GM18858 (cell line): ENCODE measurements around the gene SNRPA.
"Not testable (repeated sequence)": the region's sequence is repeated elsewhere in the genome, so short reads cannot be mapped to it uniquely, and the experiment has no call there.

Experiments
- ATAC-seq: cut with Tn5 transposase; IDR thresholded peaks from one replicate; pipeline ENCODE4 v1.9.1; 2021; ENCODE audit not compliant: unreplicated experiment

Gene SNRPA

DNA sequence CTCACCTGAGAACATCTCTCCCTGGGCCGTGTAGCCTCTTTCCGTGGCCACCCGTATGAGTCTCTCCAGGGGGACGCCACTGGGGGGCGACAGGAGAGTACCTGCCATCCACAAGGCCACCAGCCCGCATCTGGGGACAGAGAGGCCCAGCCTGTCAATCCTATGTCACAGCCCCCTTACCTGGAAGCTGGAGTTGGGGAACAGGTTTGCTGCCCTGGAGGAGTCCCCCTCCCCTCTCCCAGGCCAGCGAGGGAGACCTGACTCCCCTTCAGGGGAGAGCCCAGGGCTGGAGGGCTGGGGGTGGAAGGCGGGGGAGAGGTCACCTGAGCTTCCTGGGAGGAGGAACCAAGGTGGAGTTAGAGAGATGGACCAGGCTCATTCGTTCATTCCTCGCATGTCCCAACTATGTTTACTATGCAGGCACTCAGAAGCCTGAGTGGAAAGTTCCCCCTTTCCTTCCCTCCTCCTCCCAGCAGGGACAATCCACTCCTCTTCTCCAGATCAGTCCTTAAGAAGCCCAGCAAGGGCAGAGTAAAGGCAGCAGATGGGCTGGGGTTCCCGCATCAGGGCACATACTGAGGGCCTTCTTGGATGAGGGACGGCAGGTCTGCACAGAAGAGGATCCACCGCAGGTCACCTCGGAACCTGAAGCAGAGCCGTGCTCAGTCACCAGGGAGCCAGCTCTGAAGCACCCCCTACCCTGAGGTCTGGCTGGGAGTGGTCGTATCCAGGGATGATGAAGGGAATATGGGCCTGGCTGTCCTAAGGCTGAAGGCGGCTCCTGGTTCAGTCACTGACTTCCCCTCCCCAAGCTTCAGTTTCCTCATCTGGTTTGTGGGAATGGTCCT is 6.2 kb upstream of the SNRPA start:
- no peak for ATAC-seq

- ATAC-seq, result no peak
Measured at GRCh38 chr19:40745402-40745780, 5.6 kb upstream of the SNRPA start.

GRCh38 chr19:40747536-40747935 is 3.5 kb upstream of the SNRPA start:
- no peak for ATAC-seq

GRCh38 chr19:40750058-40750873 is 737 bp upstream of the SNRPA start, which contains the start of gene ACTMAP:
Gene ACTMAP, minus strand, starts transcription at chr19:40750477. Its CDS starts 674 bp downstream, at chr19:40749803.
- peak; percentile 75 for ATAC-seq

GRCh38 chr19:40752257-40752781 is 1.3 kb downstream of the SNRPA start:
- no peak for ATAC-seq

DNA sequence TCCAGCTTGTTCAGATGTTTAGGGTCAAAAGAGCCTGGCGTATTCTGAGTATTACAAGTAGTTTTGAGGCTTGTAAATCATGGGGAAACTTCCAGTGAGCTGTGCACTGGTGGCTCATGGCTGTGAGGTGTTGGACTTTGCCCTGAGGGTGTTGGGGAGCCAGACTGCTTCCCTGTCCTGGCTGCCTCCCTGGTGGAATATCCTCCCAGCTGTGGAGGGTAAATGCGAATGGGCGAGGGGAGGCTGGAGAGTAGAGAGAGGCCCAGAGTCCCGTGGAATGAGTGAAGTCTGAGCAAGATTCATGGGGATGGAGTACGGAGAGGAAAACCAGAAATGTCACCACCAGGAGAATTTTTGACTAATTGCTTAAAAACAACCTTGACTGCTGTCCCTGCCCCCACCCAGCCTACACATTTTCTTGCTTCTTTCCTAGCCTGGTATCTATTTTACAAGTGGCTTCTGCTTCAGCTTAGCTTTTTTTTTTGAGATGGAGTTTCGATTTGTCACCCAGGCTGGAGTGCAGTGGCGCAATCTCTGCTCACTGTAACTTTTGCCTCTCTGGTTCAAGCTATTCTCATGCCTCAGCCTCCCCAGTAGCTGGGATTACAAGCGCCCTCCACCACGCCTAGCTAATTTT is 3.7 kb downstream of the SNRPA start:
- no peak for ATAC-seq

GRCh38 chr19:40755248-40755624 is 4.2 kb downstream of the SNRPA start:
- no peak for ATAC-seq

GRCh38 chr19:40755791-40756190 is 4.8 kb downstream of the SNRPA start:
- no peak for ATAC-seq

- no peak for ATAC-seq
Measured at GRCh38 chr19:40756502-40757110, 5.6 kb downstream of the SNRPA start.

- no peak for ATAC-seq
Measured at GRCh38 chr19:40758491-40758890, 7.5 kb downstream of the SNRPA start.

- no peak for ATAC-seq
Measured at GRCh38 chr19:40759352-40759751, 8.3 kb downstream of the SNRPA start.

DNA sequence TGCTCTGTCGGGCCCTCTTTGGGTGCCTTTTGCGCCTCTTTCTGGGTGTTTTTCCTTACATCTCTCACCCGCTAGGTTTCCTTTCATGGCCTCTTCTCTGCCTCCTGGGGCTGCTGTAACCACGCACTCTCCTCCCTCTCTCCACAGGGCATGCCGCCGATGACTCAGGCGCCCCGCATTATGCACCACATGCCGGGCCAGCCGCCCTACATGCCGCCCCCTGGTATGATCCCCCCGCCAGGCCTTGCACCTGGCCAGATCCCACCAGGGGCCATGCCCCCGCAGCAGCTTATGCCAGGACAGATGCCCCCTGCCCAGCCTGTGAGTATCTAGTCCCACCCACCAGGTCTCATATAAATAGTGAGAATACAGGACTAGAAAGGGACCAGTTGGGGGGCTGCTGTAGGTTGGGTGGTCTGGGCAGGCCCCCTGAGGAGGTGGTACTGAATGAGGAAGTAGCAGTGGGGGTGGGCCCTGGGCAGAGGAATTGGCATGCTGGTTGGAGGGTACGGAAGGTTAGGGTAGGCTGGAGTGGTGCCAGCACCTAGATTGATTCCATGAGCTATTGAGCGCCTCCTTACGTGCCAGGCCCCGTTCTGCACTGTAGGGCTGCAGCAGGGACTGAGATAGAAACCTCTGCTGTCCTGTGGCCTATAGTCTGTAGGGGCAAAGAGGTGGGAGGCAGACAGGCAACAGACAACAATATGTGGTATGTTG is 11.9 kb downstream of the SNRPA start:
- no peak for ATAC-seq

GRCh38 chr19:40763526-40763925 is 12.5 kb downstream of the SNRPA start:
- no peak for ATAC-seq

DNA sequence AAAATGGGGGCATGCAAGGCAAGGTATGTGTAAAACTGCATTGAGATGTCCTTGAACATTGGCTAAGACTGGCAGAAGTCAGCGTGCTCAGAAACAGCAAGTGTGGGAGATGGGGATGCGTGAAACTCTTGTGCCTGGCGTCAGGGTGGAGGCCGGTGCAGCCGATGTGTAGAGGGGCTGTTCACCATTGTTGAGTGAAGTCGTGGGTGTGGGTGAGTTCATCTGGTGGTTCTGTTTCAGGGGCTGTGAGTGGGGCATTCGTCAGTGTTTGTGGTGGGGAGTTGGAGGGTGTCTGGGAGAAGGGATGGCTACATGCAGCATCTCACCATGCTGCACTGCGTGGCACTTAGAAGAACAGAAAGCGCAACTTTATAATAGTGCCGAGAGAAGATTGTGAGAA is 13.0 kb downstream of the SNRPA start:
- ATAC-seq, result no peak

GRCh38 chr19:40766385-40766784 is 15.4 kb downstream of the SNRPA start:
- not testable (repeated sequence) for ATAC-seq

GRCh38 chr19:40768869-40769268 is 17.9 kb downstream of the SNRPA start:
- ATAC-seq, result no peak

DNA sequence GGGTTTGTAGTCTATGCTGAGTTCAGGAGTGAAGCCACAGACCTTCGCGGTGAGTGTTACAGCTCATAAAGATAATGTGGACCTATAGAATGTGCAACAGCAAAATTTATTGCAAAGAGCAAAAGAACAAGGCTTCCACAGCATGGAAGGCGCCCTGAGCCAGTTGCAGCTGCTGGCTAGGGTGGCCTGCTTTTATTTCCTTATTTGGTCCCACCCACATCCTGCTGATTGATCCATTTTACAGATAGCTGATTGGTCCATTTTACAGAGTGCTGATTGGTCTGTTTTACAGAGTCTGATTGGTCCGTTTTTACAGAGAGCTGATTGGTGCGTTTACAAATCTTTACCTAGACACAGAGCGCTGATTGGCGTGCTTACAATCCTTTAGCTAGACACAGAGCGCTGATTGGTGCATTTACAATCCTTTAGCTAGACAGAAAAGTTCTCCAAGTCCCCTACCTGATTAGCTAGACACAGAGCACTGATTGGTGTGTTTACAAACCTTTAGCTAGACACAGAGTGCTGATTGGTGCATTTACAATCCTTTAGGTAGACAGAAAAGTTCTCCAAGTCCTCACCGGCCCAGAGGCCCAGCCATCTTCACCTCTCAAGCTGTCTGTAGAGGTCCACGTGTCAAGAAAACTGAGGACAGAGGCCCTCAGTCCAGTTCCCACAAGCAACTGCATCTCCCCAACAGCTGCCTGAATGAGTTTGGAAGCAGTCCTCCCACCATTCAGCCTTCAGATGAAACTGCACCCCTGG is 20.3 kb downstream of the SNRPA start:
- not testable (repeated sequence) for ATAC-seq

DNA sequence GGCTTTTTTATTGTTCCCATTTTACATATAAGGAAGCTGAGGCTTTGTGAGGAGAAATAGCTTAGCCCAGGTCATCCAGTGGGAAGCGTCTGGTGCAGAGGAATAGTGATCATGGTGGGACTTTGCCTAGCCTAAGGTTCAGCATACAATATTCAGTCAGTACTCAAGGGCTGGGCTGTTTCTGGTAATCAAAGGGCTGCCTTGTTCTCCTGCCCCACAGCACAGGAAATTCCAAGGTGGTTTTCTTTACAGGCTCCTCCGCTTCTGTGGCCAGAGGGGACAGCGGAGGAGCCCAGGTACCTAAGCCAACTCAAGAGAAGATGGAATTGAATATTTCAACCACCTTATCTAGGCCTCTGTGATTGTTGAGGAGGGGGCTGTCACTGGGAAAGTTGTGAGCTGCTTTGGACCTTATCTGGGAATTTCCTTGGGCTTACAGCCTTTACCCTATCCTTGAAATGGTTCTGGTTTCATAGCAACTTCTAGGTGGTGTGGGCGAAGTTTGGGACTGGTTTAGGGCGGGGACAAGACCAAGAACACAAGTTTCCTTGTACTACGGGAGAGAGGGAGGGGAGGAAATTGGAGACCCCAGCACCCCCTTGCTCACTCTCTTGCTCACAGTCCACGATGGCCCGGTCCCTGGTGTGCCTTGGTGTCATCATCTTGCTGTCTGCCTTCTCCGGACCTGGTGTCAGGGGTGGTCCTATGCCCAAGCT is 24.1 kb downstream of the SNRPA start, which contains the start of gene MIA:
MIA (plus strand) TSS at position 606 of the 716 bp plus-strand sequence; CDS start at position 628, 22 bp downstream.
- no peak for ATAC-seq

- ATAC-seq, result no peak
Measured at GRCh38 chr19:40775632-40776022, 24.6 kb downstream of the SNRPA start.
